ENCODE results near the gene ATP8B2.

DNA sequence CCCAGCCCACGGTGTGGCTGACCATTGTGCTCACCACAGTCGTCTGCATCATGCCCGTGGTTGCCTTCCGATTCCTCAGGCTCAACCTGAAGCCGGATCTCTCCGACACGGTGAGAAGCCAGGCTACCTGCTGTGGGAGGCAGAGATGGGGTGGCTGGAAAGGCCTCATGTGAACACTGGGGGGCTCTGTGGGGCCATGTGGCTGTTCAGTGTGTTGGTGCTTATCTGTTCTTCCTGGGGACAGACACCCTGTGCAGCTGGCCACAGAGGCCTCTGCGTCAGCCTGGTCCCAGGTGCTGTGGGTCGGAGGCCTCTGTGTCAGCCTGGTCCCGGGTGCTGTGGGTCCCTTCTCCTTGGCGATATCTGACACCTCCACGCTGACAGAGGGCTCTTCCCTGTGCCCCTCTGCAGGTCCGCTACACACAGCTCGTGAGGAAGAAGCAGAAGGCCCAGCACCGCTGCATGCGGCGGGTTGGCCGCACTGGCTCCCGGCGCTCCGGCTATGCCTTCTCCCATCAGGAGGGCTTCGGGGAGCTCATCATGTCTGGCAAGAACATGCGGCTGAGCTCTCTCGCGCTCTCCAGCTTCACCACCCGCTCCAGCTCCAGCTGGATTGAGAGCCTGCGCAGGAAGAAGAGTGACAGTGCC is 23.2 kb downstream of the ATP8B2 start:
- TF ChIP-seq, protein P1, sequence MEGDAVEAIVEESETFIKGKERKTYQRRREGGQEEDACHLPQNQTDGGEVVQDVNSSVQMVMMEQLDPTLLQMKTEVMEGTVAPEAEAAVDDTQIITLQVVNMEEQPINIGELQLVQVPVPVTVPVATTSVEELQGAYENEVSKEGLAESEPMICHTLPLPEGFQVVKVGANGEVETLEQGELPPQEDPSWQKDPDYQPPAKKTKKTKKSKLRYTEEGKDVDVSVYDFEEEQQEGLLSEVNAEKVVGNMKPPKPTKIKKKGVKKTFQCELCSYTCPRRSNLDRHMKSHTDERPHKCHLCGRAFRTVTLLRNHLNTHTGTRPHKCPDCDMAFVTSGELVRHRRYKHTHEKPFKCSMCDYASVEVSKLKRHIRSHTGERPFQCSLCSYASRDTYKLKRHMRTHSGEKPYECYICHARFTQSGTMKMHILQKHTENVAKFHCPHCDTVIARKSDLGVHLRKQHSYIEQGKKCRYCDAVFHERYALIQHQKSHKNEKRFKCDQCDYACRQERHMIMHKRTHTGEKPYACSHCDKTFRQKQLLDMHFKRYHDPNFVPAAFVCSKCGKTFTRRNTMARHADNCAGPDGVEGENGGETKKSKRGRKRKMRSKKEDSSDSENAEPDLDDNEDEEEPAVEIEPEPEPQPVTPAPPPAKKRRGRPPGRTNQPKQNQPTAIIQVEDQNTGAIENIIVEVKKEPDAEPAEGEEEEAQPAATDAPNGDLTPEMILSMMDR (IDR thresholded peaks at IDR 0.05; ENCODE audit: borderline replicate concordance, extremely low read depth, low read length, poor library complexity, severe bottlenecking) = peak; percentile 31
- TF ChIP-seq EZH2 (IDR thresholded peaks at IDR 0.05; ENCODE audit: borderline replicate concordance, low read depth, low read length, severe bottlenecking) = no peak

All from DND-41 (cell line).